Glutamatergic neuron (in vitro differentiated cells): ENCODE data around the gene FALEC. TPM values are rescaled to one million over a fixed set of nuclear protein-coding genes. Genes with fewer than 3 reads are reported as not detected.

ENCODE experiments used
- DNase-seq: peaks from one replicate; pipeline ENCODE4 v3.0.0; 2022
- H3K27ac Mint-ChIP-seq: one replicate; pipeline ENCODE4 v1.8.0; 2020; ENCODE audit warnings: mild to moderate bottlenecking, mixed read lengths, inconsistent platforms; ENCODE audit not compliant: unreplicated experiment
- H3K27me3 Mint-ChIP-seq: one replicate; pipeline ENCODE4 v1.8.0; 2020; ENCODE audit warnings: mild to moderate bottlenecking, moderate library complexity, mixed read lengths, inconsistent platforms; ENCODE audit not compliant: unreplicated experiment
- H3K36me3 Mint-ChIP-seq: one replicate; pipeline ENCODE4 v1.8.0; 2020; ENCODE audit warnings: mild to moderate bottlenecking, mixed read lengths, inconsistent platforms; ENCODE audit not compliant: unreplicated experiment
- H3K4me1 Mint-ChIP-seq: one replicate; pipeline ENCODE4 v1.8.0; 2020; ENCODE audit warnings: mild to moderate bottlenecking, low read depth, mixed read lengths, inconsistent platforms; ENCODE audit not compliant: unreplicated experiment
- H3K4me3 Mint-ChIP-seq: one replicate; pipeline ENCODE4 v1.8.0; 2020; ENCODE audit warnings: mild to moderate bottlenecking, mixed read lengths, inconsistent platforms; ENCODE audit not compliant: unreplicated experiment
- H3K9me3 Mint-ChIP-seq: one replicate; pipeline ENCODE4 v1.8.0; 2020; ENCODE audit warnings: mild to moderate bottlenecking, moderate library complexity, mixed read lengths, inconsistent platforms; ENCODE audit not compliant: unreplicated experiment
- total RNA-seq: library from RNA; stranded (reverse); fragmentation: NEBNext Ultra II Directional; extraction: Animal tissue kit (Norgen Biotek cat#: 25700); gene quantifications from one replicate; pipeline ENCODE4 v1.2.1, GENCODE V29; 2021; ENCODE audit not compliant: unreplicated experiment
- TF ChIP-seq, protein P1 (sequence below): fragments of 200-600 bp; sonication (generic); IDR thresholded peaks from one replicate; pipeline ENCODE4 v1.5.0; 2021; ENCODE audit not compliant: partially characterized antibody, unreplicated experiment

Gene FALEC
- total RNA-seq, 1 donor from 2014 or later = not detected

- no peak for DNase-seq
- H3K9me3 Mint-ChIP-seq = peaks cover 4% of the 10 kb centered on the region
- H3K4me3 Mint-ChIP-seq = no peak overlapping the region
- peaks cover 5% of the 10 kb centered on the region for H3K27me3 Mint-ChIP-seq
- no peak overlapping the region for H3K27ac Mint-ChIP-seq
- H3K4me1 Mint-ChIP-seq = peaks cover 6% of the 10 kb centered on the region
- TF ChIP-seq, protein P1, sequence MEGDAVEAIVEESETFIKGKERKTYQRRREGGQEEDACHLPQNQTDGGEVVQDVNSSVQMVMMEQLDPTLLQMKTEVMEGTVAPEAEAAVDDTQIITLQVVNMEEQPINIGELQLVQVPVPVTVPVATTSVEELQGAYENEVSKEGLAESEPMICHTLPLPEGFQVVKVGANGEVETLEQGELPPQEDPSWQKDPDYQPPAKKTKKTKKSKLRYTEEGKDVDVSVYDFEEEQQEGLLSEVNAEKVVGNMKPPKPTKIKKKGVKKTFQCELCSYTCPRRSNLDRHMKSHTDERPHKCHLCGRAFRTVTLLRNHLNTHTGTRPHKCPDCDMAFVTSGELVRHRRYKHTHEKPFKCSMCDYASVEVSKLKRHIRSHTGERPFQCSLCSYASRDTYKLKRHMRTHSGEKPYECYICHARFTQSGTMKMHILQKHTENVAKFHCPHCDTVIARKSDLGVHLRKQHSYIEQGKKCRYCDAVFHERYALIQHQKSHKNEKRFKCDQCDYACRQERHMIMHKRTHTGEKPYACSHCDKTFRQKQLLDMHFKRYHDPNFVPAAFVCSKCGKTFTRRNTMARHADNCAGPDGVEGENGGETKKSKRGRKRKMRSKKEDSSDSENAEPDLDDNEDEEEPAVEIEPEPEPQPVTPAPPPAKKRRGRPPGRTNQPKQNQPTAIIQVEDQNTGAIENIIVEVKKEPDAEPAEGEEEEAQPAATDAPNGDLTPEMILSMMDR = no peak
- no peaks in the 10 kb centered on the region for H3K36me3 Mint-ChIP-seq
Measured at GRCh38 chr1:150535511-150536287, 20.1 kb downstream of the FALEC start.

DNA sequence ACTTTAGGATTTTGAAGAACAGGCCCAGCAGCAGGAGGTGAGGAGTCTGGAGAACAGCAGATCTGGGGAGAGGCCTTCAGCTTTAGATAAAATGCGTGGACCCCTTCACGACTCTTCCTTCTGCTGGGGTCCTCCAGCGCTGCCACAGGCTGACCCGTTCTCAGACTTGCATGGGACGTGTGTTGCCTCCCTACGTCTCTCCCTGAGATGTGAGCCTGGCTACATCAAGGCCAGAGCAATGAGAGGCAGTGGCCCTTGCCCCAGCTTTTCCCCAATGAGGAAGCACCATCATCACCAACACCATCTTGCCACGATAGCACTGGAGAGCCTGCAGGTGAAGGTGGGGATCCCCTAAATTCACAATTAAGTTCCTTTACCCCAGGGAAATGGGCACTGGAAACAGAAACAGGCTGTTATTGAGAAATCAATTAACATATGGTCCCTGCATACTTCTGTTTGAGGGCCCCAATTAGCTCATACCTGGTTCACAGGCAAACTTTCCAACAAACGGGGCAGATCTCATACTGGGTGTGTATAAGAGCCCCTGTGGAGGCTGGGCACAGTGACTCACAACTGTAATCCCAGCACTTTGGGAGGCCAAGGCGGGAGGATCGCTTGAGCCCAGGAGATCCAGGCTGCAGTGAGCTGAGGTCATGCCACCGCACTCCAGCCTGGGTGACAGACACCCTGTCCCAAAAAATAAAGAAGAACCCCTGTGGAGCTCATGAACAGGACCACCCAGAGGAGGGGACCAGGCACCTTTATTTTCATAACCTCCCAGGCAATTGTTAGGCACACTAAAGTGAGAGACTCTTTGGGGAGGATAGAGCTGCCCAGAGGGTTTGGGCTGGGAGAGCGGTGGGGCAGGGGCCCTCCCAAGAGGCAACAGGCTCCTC, 21.5 kb downstream of the FALEC start:
- H3K4me1 Mint-ChIP-seq = no peaks in the 10 kb centered on the region
- H3K27ac Mint-ChIP-seq = no peak overlapping the region
- no peak overlapping the region for H3K4me3 Mint-ChIP-seq
- peaks cover 1% of the 10 kb centered on the region for H3K9me3 Mint-ChIP-seq
- peaks cover 3% of the 10 kb centered on the region for H3K27me3 Mint-ChIP-seq
- no peak for DNase-seq
- TF ChIP-seq, protein P1 = no peak
- H3K36me3 Mint-ChIP-seq = no peaks in the 10 kb centered on the region

DNA sequence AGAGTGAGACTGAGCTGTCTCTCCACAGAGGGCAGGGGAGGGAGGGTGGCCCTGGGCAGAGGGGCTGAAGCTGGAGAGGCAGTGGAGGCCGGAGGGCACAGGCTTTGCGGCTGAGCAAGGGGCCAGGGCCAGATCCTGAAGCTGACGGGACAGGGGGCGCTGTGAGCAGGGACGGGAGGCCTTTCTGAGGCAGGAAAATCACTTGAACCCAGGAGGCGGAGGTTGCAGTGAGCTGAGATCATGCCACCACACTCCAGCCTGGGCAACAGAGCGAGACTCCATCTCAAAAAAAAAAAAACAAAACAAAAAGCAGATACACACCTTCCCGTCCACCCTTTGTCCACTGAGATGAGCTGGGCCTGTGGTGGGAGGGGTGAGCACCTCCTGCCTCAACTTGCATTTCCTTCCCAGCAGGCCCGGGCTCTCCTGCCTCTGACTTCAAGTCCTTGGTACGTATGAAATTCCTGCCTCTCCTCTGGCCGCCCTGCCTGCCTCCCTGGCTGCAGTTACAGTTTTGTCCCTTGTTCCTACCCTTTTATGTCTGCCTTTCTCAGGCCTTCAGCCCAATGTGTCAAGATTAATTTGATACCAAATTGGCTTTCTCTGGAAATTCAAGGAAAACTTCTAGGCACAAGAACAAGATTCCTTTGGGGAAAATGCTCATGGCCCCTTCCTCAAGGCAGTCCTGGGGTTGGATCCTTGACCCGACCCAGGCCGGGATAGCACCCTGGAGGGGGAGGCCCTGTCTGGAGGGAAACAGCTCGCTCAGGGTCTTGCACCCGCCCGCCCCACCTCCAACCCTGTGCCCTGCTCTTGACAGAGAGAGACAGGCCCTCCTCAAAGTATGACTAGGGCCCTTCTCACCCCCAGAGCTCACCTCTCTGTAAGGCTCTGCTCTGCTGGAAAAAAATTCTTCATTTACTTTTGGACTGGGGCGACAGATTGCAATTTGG, 22.5 kb downstream of the FALEC start:
- H3K36me3 Mint-ChIP-seq = no peaks in the 10 kb centered on the region
- DNase-seq = peak; percentile 18
- no peak overlapping the region for H3K27ac Mint-ChIP-seq

DNA sequence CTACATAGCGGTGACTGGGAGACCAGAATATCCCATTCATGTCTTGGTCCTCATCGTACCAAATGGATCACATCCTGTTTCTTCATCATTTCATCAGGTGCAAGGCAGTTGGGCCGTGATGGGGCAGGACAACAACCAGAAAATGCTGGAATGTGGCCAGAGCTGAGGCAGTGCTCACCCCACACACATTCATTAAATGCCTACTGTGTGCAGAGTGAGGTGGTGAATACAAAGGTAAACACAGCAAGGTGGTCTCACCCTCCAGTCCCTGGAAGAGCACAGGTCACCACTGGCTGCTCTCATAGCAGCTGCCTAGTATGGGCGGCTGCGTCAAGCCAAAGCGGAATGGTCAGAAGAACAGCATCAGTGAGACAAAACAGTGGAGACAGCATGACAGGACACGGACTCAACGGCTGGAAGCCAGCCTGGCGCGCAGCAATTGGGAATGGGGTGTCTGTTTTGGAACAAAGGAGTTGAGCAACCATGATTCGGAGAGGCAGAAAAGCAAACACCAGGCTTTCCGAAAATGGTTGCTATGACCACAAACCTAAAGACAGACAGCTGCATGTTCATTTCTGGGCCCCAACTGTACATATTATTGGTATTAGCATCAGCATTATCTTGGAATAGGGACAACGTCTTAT, 28.1 kb downstream of the FALEC start:
- Mint-ChIP-seq H3K36me3 (no peaks in the 10 kb centered on the region), H3K4me1 (no peaks in the 10 kb centered on the region), H3K4me3 (no peak overlapping the region), H3K9me3 (peaks cover 5% of the 10 kb centered on the region), H3K27ac (no peak overlapping the region), H3K27me3 (peaks cover 5% of the 10 kb centered on the region)
- TF ChIP-seq, protein P1 = no peak
- no peak for DNase-seq

More for the DNA sequence above, 22.5 kb downstream of the FALEC start:
- Mint-ChIP-seq H3K4me1 (no peaks in the 10 kb centered on the region), H3K4me3 (no peak overlapping the region), H3K27me3 (peaks cover 1% of the 10 kb centered on the region), H3K9me3 (peaks cover 3% of the 10 kb centered on the region)
- TF ChIP-seq, protein P1 = no peak
